HepG2 (cell line): ENCODE results near the gene HMCN2. TPM values are rescaled to one million over a fixed set of nuclear protein-coding genes. Genes with fewer than 3 reads are reported as not detected.

Source experiments
- ATAC-seq: fragments of 200-7000 bp; cut with Tn5 transposase; 3 replicates; pipeline ENCODE4 v1.9.1; 2020; ENCODE audit warnings: mild to moderate bottlenecking, moderate library complexity
- BruUV-seq: library from RNA; stranded (reverse); fragments of 400-500 nt; replicated peaks from 2 replicates; lab custom pipeline; 2021; lab: Mats Ljungman, UMichigan
- CTCF ChIA-PET: fragments of 300-600 bp; formaldehyde crosslinking; extraction: SDS; loops from one replicate; lab custom pipeline; 2021; ENCODE audit warnings: low total read pairs, inconsistent platforms, low intra/inter-chr PET ratio; lab: Yijun Ruan, JAX
- POLR2A ChIA-PET: fragments of 350-600 bp; sonication (Branson Sonifier 250); formaldehyde crosslinking; loops from one replicate; lab custom pipeline; 2020; ENCODE audit warnings: antibody characterized with exemption, inconsistent platforms; lab: Yijun Ruan, JAX
- DNase-seq: peaks from one replicate; pipeline ENCODE4 v3.0.0-alpha.2; 2015; ENCODE audit warnings: low spot score
- FAIRE-seq: peaks from 3 replicates; lab custom pipeline; 2011; peaks lifted over from hg19 to GRCh38; lab: Jason Lieb, UNC
- H2AFZ ChIP-seq: one replicate; pipeline ENCODE4 v1.6.1; 2011; ENCODE audit warnings: low read length, inconsistent platforms
- H3K27ac ChIP-seq: fragments of 300-600 bp; 3 replicates; pipeline ENCODE4 v1.8.0; 2011; ENCODE audit warnings: mixed run types, mild to moderate bottlenecking, mixed read lengths, low read length, inconsistent platforms; ENCODE audit not compliant: insufficient read depth; ENCODE audit errors: extremely low read length
- H3K27me3 ChIP-seq, 2 experiments: fragments of 200-600 bp in 1 of 2; 2 replicates in 1 of 2; 3 replicates in 1 of 2; pipeline versions ENCODE4 v1.6.0 to v1.8.0; 2011; ENCODE audit warnings: low read length in 2 of 2, mild to moderate bottlenecking in 2 of 2, moderate library complexity in 2 of 2, inconsistent platforms in 1 of 2; ENCODE audit not compliant: insufficient read depth in 2 of 2, control insufficient read depth in 1 of 2
- H3K36me3 ChIP-seq, 2 experiments: fragments of 200-600 bp in 1 of 2; replicated peaks in 1 of 2; 2 replicates in 1 of 2; 3 replicates in 1 of 2; pipeline versions ENCODE4 v1.5.1 to v1.8.0; 2011; ENCODE audit warnings: low read length in 2 of 2, inconsistent platforms in 1 of 2; ENCODE audit not compliant: insufficient read depth in 2 of 2, control insufficient read depth in 1 of 2
- H3K4me1 ChIP-seq: 2 replicates; pipeline ENCODE4 v1.5.1; 2012; ENCODE audit warnings: low read length, inconsistent platforms; ENCODE audit not compliant: insufficient read depth
- H3K4me2 ChIP-seq: 2 replicates; pipeline ENCODE4 v1.6.0; 2011; ENCODE audit warnings: low read depth, low read length, inconsistent platforms
- H3K4me3 ChIP-seq, 3 experiments: fragments of 200-600 bp in 1 of 3; sonication (generic), shearing (Covaris generic) in 1 of 3; replicated peaks in 1 of 3; 2 replicates each; pipeline ENCODE4 v1.5.1; 2011 to 2016; ENCODE audit warnings: low read length in 3 of 3, inconsistent platforms in 2 of 3, low read depth in 2 of 3, mild to moderate bottlenecking in 2 of 3, control low read depth in 1 of 3, mixed read lengths in 1 of 3; ENCODE audit not compliant: insufficient read depth in 1 of 3
- H3K79me2 ChIP-seq: one replicate; pipeline ENCODE4 v1.6.1; 2011; ENCODE audit warnings: low read length, inconsistent platforms; ENCODE audit not compliant: insufficient read depth
- H3K9ac ChIP-seq: 2 replicates; pipeline ENCODE4 v1.6.0; 2011; ENCODE audit warnings: mild to moderate bottlenecking, low read depth, low read length, inconsistent platforms; ENCODE audit not compliant: insufficient read depth
- H3K9me3 ChIP-seq: 2 replicates; pipeline ENCODE4 v1.5.1; 2012; ENCODE audit warnings: mild to moderate bottlenecking, low read length
- H4K20me1 ChIP-seq: 2 replicates; pipeline ENCODE4 v1.6.0; 2011; ENCODE audit warnings: inconsistent platforms, mild to moderate bottlenecking, low read length, moderate library complexity; ENCODE audit not compliant: insufficient read depth
- BRCA1 ChIP-seq: sonication (generic); formaldehyde crosslinking; IDR thresholded peaks from 2 replicates; pipeline ENCODE4 v1.4.0; 2020; ENCODE audit warnings: missing genetic modification reagents
- CEBPG ChIP-seq: IDR thresholded peaks from 2 replicates; pipeline ENCODE4 v1.6.1; 2016
- DR1 ChIP-seq: sonication (generic); formaldehyde crosslinking; IDR thresholded peaks from 2 replicates; pipeline ENCODE4 v1.8.0; 2021; ENCODE audit warnings: mild to moderate bottlenecking, missing genetic modification reagents, inconsistent platforms
- EZH2 ChIP-seq: conservative IDR thresholded peaks from 2 replicates; pipeline ENCODE4 v1.6.1; 2012; ENCODE audit warnings: mild to moderate bottlenecking, low read depth, low read length, moderate library complexity
- IKZF4 ChIP-seq: sonication (generic); formaldehyde crosslinking; IDR thresholded peaks from 2 replicates; pipeline ENCODE4 v1.5.1; 2020; ENCODE audit warnings: borderline replicate concordance, mild to moderate bottlenecking, low read depth, missing genetic modification reagents; ENCODE audit errors: not compliant biosample characterization
- JARID2 ChIP-seq: sonication (generic); formaldehyde crosslinking; IDR thresholded peaks from 2 replicates; pipeline ENCODE4 v1.8.1; 2023; ENCODE audit warnings: missing genetic modification reagents, inconsistent platforms; ENCODE audit not compliant: insufficient replicate concordance
- MED1 ChIP-seq: sonication (generic); formaldehyde crosslinking; IDR thresholded peaks from 2 replicates; pipeline ENCODE4 v1.4.0; 2020; ENCODE audit warnings: missing genetic modification reagents
- NCOR1 ChIP-seq: fragments of 200-600 bp; sonication (generic); IDR thresholded peaks from 2 replicates; pipeline ENCODE4 v1.7.0; 2017; ENCODE audit warnings: antibody characterized with exemption, low read length, borderline replicate concordance
- PAX8 ChIP-seq: sonication (generic); formaldehyde crosslinking; IDR thresholded peaks from 2 replicates; pipeline ENCODE4 v1.8.0; 2022; ENCODE audit warnings: mild to moderate bottlenecking, missing genetic modification reagents, borderline replicate concordance
- RCOR2 ChIP-seq: IDR thresholded peaks from 2 replicates; pipeline ENCODE4 v1.6.1; 2016; ENCODE audit warnings: missing biosample characterization, missing genetic modification reagents
- SRSF1 ChIP-seq: fragments of 200-400 bp; formaldehyde crosslinking; optimal IDR thresholded peaks from 2 replicates; pipeline ENCODE3; 2017; ENCODE audit warnings: mild to moderate bottlenecking, low read depth, low read length, moderate library complexity
- ZNF350 ChIP-seq: sonication (generic); formaldehyde crosslinking; IDR thresholded peaks from 2 replicates; pipeline ENCODE4 v1.4.0; 2020; ENCODE audit warnings: mild to moderate bottlenecking, low read depth, missing genetic modification reagents, borderline replicate concordance
- ZNF563 ChIP-seq: sonication (generic); formaldehyde crosslinking; IDR thresholded peaks from 2 replicates; pipeline ENCODE4 v1.8.0; 2022; ENCODE audit warnings: mild to moderate bottlenecking, moderate library complexity, missing genetic modification reagents
- WGBS: methylation state at CpG from one replicate; pipeline ENCODE4 v1.1.6; 2017; ENCODE audit warnings: low lambda C conversion rate; 5-methylcytosine and 5-hydroxymethylcytosine counted together
- in situ Hi-C: cut with HindIII; loops from 2 replicates; pipeline ENCODE4 v1.10.0; 2017; ENCODE audit warnings: low pct_unique_long_range_greater_than_20kb; ENCODE audit not compliant: extremely low pct_ligation_motif_present
- intact Hi-C: fragments of 100-400 bp; cut with micrococcal nuclease; formaldehyde crosslinking; loops from one replicate; pipeline ENCODE4 v1.10.0; 2022; ENCODE audit not compliant: unreplicated experiment
- polyA plus RNA-seq, 8 experiments: library from polyadenylated mRNA; depleted of rRNA in 3 of 8; stranded (reverse) in 7 of 8; unstranded in 1 of 8; fragments of >200 nt; fragmentation: Illumina TruSeq in 4 of 8; extraction: Trizol in 4 of 8; gene quantifications; 2 replicates each; pipeline versions ENCODE4 v1.2.1 to v1.2.3, GENCODE V29; 2011 to 2016; ENCODE audit warnings: low read depth in 4 of 8, missing spikeins in 1 of 8, mixed read lengths in 1 of 8; ENCODE audit not compliant: insufficient read depth in 1 of 8
- total RNA-seq, 5 experiments: library from RNA; depleted of rRNA; stranded (reverse); fragments of >200 nt; fragmentation: Illumina TruSeq; extraction: Trizol; gene quantifications; 2 replicates each; pipeline ENCODE4 v1.2.3, GENCODE V29; 2016; ENCODE audit warnings: low read depth in 1 of 5
- TF ChIP-seq, protein P1 (sequence below): sonication (generic); formaldehyde crosslinking; IDR thresholded peaks from 2 replicates; pipeline ENCODE4 v1.5.0; 2020; ENCODE audit warnings: missing genetic modification reagents
- TF ChIP-seq, protein P2 (sequence below): sonication (generic); formaldehyde crosslinking; IDR thresholded peaks from 2 replicates; pipeline ENCODE4 v1.5.0; 2020; ENCODE audit warnings: missing genetic modification reagents, mild to moderate bottlenecking, borderline replicate concordance

Gene HMCN2
- total and polyA plus RNA-seq, 2 of the 13 experiments (the other 11 are each of a cell fraction or from before 2014, with no cell fraction given) = 0.09 TPM; not detected in 1

- POLR2A ChIA-PET = no interaction called here
Measured at GRCh38 chr9:130328349-130328801, 62.8 kb downstream of the HMCN2 start.

DNA sequence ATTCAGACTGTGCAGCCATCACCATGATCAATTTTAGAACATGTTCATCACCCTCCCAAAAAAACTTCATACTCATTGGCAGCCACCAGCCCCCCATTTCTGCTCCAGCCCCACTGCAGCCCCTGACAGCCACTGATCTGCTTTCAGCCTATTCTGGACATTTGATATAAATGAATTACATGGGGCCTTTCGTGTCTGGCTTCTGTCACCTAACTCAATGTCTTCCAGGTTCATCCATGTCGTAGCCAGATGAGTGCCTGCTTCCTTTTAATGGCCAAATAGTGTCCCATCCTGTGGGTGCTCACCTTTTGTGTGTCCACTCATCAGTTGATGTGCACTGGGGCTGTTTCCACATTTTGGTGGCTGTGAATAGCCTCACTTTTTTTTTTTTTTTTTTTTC, 63.5 kb downstream of the HMCN2 start:
- DNase-seq (no peak), ATAC-seq (no peak), FAIRE-seq (no peak)
- CTCF ChIA-PET = no interaction called here
- no peaks in the 10 kb centered on the region for H4K20me1 ChIP-seq
- no peak overlapping the region for H3K4me3 ChIP-seq
- no peak overlapping the region for H2AFZ ChIP-seq
- peaks cover 11 to 37% of the 10 kb centered on the region in 2 experiments; a peak in 4 of 5 replicates for H3K27me3 ChIP-seq
- WGBS = 16% methylated on average over 2 of the region's 2 CpGs
- H3K9ac ChIP-seq = no peak overlapping the region
- H3K4me1 ChIP-seq = no peaks in the 10 kb centered on the region
- POLR2A ChIA-PET = no interaction called here
- no peaks in the 10 kb centered on the region for H3K36me3 ChIP-seq
- no peak overlapping the region for H3K4me2 ChIP-seq
- intact Hi-C loops = no loop called here
- TF ChIP-seq MED1 (no peak), RCOR2 (CRISPR knock-in tag) (no peak), ZNF563 (no peak), DR1 (CRISPR knock-in tag) (no peak), CEBPG (CRISPR knock-in tag) (no peak), IKZF4 (CRISPR knock-in tag) (no peak), NCOR1 (no peak), SRSF1 (no peak), BRCA1 (CRISPR knock-in tag) (no peak), ZNF350 (CRISPR knock-in tag) (no peak), PAX8 (CRISPR knock-in tag) (no peak), JARID2 (CRISPR knock-in tag) (no peak)
- TF ChIP-seq, protein P1, sequence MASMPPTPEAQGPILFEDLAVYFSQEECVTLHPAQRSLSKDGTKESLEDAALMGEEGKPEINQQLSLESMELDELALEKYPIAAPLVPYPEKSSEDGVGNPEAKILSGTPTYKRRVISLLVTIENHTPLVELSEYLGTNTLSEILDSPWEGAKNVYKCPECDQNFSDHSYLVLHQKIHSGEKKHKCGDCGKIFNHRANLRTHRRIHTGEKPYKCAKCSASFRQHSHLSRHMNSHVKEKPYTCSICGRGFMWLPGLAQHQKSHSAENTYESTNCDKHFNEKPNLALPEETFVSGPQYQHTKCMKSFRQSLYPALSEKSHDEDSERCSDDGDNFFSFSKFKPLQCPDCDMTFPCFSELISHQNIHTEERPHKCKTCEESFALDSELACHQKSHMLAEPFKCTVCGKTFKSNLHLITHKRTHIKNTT = no peak
- H3K9me3 ChIP-seq = no peaks in the 10 kb centered on the region
- H3K79me2 ChIP-seq = no peaks in the 10 kb centered on the region
- no TSS peak for BruUV-seq
- no peak overlapping the region for H3K27ac ChIP-seq
- in situ Hi-C loops = no loop called here

More at GRCh38 chr9:130328349-130328801, 62.8 kb downstream of the HMCN2 start:
- Histone ChIP-seq H2AFZ (no peak overlapping the region), H3K9ac (no peak overlapping the region), H3K36me3 (no peaks in the 10 kb centered on the region), H3K4me2 (no peak overlapping the region), H3K79me2 (no peaks in the 10 kb centered on the region), H3K4me1 (peaks cover under 1% of the 10 kb centered on the region), H4K20me1 (no peaks in the 10 kb centered on the region), H3K27ac (no peak overlapping the region), H3K27me3 (peaks cover 11 to 37% of the 10 kb centered on the region in 2 experiments; a peak in 4 of 5 replicates), H3K4me3 (no peak overlapping the region), H3K9me3 (no peaks in the 10 kb centered on the region)
- FAIRE-seq = no peak
- no TSS peak for BruUV-seq
- WGBS = 10% methylated on average over 4 of the region's 15 CpGs
- intact Hi-C loops (no loop called here), in situ Hi-C loops (no loop called here)
- CTCF ChIA-PET = no interaction called here
- no peak for DNase-seq
- ATAC-seq = no peak
- TF ChIP-seq, protein P2, sequence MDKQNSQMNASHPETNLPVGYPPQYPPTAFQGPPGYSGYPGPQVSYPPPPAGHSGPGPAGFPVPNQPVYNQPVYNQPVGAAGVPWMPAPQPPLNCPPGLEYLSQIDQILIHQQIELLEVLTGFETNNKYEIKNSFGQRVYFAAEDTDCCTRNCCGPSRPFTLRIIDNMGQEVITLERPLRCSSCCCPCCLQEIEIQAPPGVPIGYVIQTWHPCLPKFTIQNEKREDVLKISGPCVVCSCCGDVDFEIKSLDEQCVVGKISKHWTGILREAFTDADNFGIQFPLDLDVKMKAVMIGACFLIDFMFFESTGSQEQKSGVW (CRISPR knock-in tag) = no peak
- peak; percentile 45; the same call in 1 of the 2 replicates for TF ChIP-seq EZH2
